Keratinocyte (primary cell): ENCODE results near the gene NECTIN1. TPM values are rescaled to one million over a fixed set of nuclear protein-coding genes. Genes with fewer than 3 reads are reported as not detected.

ENCODE experiments used
- DNase-seq: peaks from one replicate; pipeline ENCODE4 v3.0.0-alpha.2; 2011; ENCODE audit warnings: low read depth, missing footprints, low spot score
- FAIRE-seq: peaks from 2 replicates; lab custom pipeline; 2011; peaks lifted over from hg19 to GRCh38; lab: Jason Lieb, UNC
- H2AFZ ChIP-seq: 2 replicates; pipeline ENCODE4 v1.6.0; 2012; ENCODE audit warnings: low read length, control low read depth, inconsistent platforms; ENCODE audit not compliant: control insufficient read depth
- H3K27ac ChIP-seq: 2 replicates; pipeline ENCODE4 v1.5.1; 2011; ENCODE audit warnings: low read length; ENCODE audit not compliant: control insufficient read depth, insufficient read depth
- H3K27me3 ChIP-seq: 3 replicates; pipeline ENCODE4 v1.6.0; 2011; ENCODE audit warnings: low read length; ENCODE audit not compliant: control insufficient read depth, insufficient read depth; ENCODE audit errors: extremely low read depth
- H3K36me3 ChIP-seq, 2 experiments: 2 replicates in 1 of 2; 3 replicates in 1 of 2; pipeline ENCODE4 v1.5.1; 2011; ENCODE audit warnings: low read length in 2 of 2, mild to moderate bottlenecking in 1 of 2; ENCODE audit not compliant: control insufficient read depth in 2 of 2, insufficient read depth in 2 of 2; ENCODE audit errors: extremely low read depth in 1 of 2
- H3K4me1 ChIP-seq: 3 replicates; pipeline ENCODE4 v1.5.1; 2011; ENCODE audit warnings: low read length; ENCODE audit not compliant: control insufficient read depth, insufficient read depth; ENCODE audit errors: extremely low read depth
- H3K4me2 ChIP-seq: 3 replicates; pipeline ENCODE4 v1.6.0; 2011; ENCODE audit warnings: low read depth, low read length; ENCODE audit not compliant: control insufficient read depth, insufficient read depth; ENCODE audit errors: extremely low read depth
- H3K4me3 ChIP-seq, 3 experiments: fragments of 200-600 bp in 1 of 3; sonication (generic) in 1 of 3; 2 replicates in 2 of 3; 3 replicates in 1 of 3; pipeline ENCODE4 v1.5.1; 2011 to 2016; ENCODE audit warnings: low read length in 3 of 3, mild to moderate bottlenecking in 3 of 3, control low read depth in 2 of 3, inconsistent platforms in 1 of 3, low read depth in 1 of 3, mixed read lengths in 1 of 3, mixed run types in 1 of 3, moderate library complexity in 1 of 3; ENCODE audit not compliant: control insufficient read depth in 2 of 3, insufficient read depth in 2 of 3; ENCODE audit errors: extremely low read depth in 1 of 3
- H3K79me2 ChIP-seq: 2 replicates; pipeline ENCODE4 v1.6.0; 2012; ENCODE audit warnings: low read length; ENCODE audit not compliant: control insufficient read depth, insufficient read depth
- H3K9ac ChIP-seq: 3 replicates; pipeline ENCODE4 v1.6.0; 2011; ENCODE audit warnings: low read length; ENCODE audit not compliant: control insufficient read depth, insufficient read depth; ENCODE audit errors: extremely low read depth
- H3K9me1 ChIP-seq: 3 replicates; pipeline ENCODE4 v1.6.0; 2011; ENCODE audit warnings: low read length; ENCODE audit not compliant: control insufficient read depth, insufficient read depth; ENCODE audit errors: extremely low read depth
- H3K9me3 ChIP-seq: 2 replicates; pipeline ENCODE4 v1.5.1; 2012; ENCODE audit warnings: low read depth, low read length; ENCODE audit not compliant: control insufficient read depth
- H4K20me1 ChIP-seq: 3 replicates; pipeline ENCODE4 v1.6.0; 2011; ENCODE audit warnings: low read length; ENCODE audit not compliant: control insufficient read depth, insufficient read depth; ENCODE audit errors: extremely low read depth
- EZH2 ChIP-seq: IDR thresholded peaks from one replicate; pipeline ENCODE4 v1.6.1; 2012; ENCODE audit warnings: inconsistent platforms, mild to moderate bottlenecking, low read length, moderate library complexity
- dilution Hi-C: fragments of 300-500 bp; cut with MboI; formaldehyde crosslinking; loops from one replicate; pipeline ENCODE4 v1.7.0; 2020; ENCODE audit warnings: low sequenced_read_pairs; ENCODE audit not compliant: extremely low pct_ligation_motif_present
- polyA plus RNA-seq, 5 experiments: library from polyadenylated mRNA; depleted of rRNA in 3 of 5; stranded (reverse) in 3 of 5; stranded (forward) in 1 of 5; unstranded in 1 of 5; fragments of >200 nt; gene quantifications; 1 replicate in 1 of 5; 2 replicates in 3 of 5; 3 replicates in 1 of 5; pipeline versions ENCODE4 v1.2.1 to v1.2.3, GENCODE V29; 2011 to 2012; ENCODE audit warnings: missing spikeins in 2 of 5, low read depth in 1 of 5, low replicate concordance in 1 of 5
- TF ChIP-seq, protein P1 (sequence below), 3 experiments: IDR thresholded peaks in 1 of 3; conservative IDR thresholded peaks in 1 of 3; optimal IDR thresholded peaks in 1 of 3; 2 replicates in 2 of 3; 3 replicates in 1 of 3; pipeline versions ENCODE3 to v1.5.1; 2011; ENCODE audit warnings: low read length in 3 of 3, mild to moderate bottlenecking in 3 of 3, moderate library complexity in 2 of 3, control low read depth in 1 of 3, inconsistent platforms in 1 of 3; ENCODE audit not compliant: insufficient read depth in 2 of 3; ENCODE audit errors: extremely low read depth in 1 of 3

Gene NECTIN1
- polyA plus RNA-seq, 1 donor (not counting 4 experiments of a cell fraction or from before 2014, with no cell fraction given), result 37.5 TPM

DNA sequence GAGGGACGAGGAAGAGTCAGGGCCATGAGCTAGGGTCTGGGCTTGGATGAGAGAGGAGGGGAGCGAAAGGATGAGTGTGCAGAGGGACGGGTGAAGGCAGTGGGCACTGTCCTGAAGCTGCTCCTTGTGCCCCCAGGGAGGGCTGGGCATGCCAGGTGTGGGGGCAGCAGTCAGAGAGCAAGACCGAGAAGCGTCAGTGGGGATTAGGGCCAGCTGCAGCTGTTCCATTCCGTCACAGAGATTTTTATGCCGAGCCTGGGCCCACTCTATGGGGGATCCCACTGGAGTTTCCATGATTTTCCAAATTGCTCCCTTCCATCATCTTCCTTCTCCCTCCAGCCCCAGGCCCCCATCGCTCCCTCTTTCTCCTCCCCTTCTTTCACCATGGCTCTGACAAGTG, 93.2 kb downstream of the NECTIN1 start:
- Histone ChIP-seq H3K9ac (no peak overlapping the region), H3K9me3 (no peaks in the 10 kb centered on the region), H4K20me1 (no peaks in the 10 kb centered on the region), H3K4me2 (no peak overlapping the region), H3K27ac (no peak overlapping the region), H2AFZ (no peak overlapping the region), H3K9me1 (no peaks in the 10 kb centered on the region), H3K4me3 (no peak overlapping the region), H3K27me3 (peaks cover 15% of the 10 kb centered on the region), H3K4me1 (no peaks in the 10 kb centered on the region), H3K36me3 (no peaks in the 10 kb centered on the region), H3K79me2 (no peaks in the 10 kb centered on the region)
- no peak for FAIRE-seq
- no peak for DNase-seq
- dilution Hi-C loops, result no loop called here
- TF ChIP-seq, protein P1, sequence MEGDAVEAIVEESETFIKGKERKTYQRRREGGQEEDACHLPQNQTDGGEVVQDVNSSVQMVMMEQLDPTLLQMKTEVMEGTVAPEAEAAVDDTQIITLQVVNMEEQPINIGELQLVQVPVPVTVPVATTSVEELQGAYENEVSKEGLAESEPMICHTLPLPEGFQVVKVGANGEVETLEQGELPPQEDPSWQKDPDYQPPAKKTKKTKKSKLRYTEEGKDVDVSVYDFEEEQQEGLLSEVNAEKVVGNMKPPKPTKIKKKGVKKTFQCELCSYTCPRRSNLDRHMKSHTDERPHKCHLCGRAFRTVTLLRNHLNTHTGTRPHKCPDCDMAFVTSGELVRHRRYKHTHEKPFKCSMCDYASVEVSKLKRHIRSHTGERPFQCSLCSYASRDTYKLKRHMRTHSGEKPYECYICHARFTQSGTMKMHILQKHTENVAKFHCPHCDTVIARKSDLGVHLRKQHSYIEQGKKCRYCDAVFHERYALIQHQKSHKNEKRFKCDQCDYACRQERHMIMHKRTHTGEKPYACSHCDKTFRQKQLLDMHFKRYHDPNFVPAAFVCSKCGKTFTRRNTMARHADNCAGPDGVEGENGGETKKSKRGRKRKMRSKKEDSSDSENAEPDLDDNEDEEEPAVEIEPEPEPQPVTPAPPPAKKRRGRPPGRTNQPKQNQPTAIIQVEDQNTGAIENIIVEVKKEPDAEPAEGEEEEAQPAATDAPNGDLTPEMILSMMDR (optimal IDR thresholded peaks at IDR 0.05 in 1 of 3, IDR thresholded peaks at IDR 0.05 in 1 of 3, conservative IDR thresholded peaks at IDR 0.05 in 1 of 3; ENCODE audit: extremely low read depth in 1 of 3, insufficient read depth in 2 of 3, low read length in 3 of 3), result no peak
- no peak for TF ChIP-seq EZH2

DNA sequence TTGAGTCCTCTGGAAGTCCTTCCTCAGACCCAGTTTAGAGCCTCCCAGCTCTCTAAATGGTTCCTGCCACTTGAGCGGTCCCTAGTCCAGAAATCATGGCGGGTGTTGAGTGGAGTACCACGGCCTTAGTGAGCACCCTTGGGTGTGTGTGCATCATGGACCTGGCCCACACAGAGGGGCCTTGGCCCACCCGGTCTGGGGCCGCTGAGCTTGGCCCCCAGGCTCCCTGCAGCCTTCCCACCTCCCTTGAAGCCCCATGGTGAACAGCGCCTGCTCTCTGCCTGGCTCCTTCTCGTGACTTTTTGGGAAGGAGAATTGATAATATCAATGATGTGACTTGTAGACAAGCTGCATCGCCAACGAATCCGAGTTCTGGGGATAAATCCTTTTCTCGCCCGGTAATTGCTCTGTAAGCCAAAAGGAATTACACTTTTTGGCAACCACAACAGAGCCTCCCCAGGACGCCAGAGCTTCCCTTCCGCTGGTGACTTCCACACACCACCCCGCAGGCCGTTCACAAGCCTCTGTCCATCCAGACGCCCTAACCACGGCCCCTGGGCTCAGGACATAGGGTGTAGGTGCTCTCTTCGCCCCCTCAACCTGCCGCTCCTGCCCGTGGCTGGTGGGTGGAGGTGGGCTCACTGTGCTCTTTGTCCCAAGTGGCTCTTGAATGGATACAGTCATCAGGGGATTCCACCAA, 93.8 kb downstream of the NECTIN1 start:
- Histone ChIP-seq H3K4me3 (no peak overlapping the region), H3K27ac (no peak overlapping the region), H3K4me2 (no peak overlapping the region), H3K27me3 (peaks cover 16% of the 10 kb centered on the region), H3K79me2 (no peaks in the 10 kb centered on the region), H3K9me1 (no peaks in the 10 kb centered on the region), H4K20me1 (no peaks in the 10 kb centered on the region), H3K9me3 (no peaks in the 10 kb centered on the region), H2AFZ (no peak overlapping the region), H3K36me3 (no peaks in the 10 kb centered on the region), H3K9ac (no peak overlapping the region), H3K4me1 (no peaks in the 10 kb centered on the region)
- DNase-seq, result no peak
- TF ChIP-seq EZH2, result no peak
- TF ChIP-seq, protein P1 (optimal IDR thresholded peaks at IDR 0.05 in 1 of 3, IDR thresholded peaks at IDR 0.05 in 1 of 3, conservative IDR thresholded peaks at IDR 0.05 in 1 of 3; ENCODE audit: extremely low read depth in 1 of 3, insufficient read depth in 2 of 3, low read length in 3 of 3), result no peak
- dilution Hi-C loops, result no loop called here
- FAIRE-seq, result no peak
